A549 (cell line): ENCODE data around the gene SLC26A1. TPM values are rescaled to one million over a fixed set of nuclear protein-coding genes. Genes with fewer than 3 reads are reported as not detected.

Experiments used
- ATAC-seq, 2 experiments: fragments of 200-7000 bp in 1 of 2; fragments of >200 bp in 1 of 2; cut with Nextera tagmentation in 1 of 2; cut with Tn5 transposase in 1 of 2; 3 replicates each; pipeline versions ENCODE4 v1.8.0 to v1.9.1; 2018 to 2020; ENCODE audit warnings: mild to moderate bottlenecking in 1 of 2, moderate library complexity in 1 of 2
- CTCF ChIA-PET: fragments of 300-600 bp; sonication (Branson Sonifier 250); formaldehyde crosslinking; extraction: SDS; loops from one replicate; lab custom pipeline; 2021; ENCODE audit warnings: antibody characterized with exemption, inconsistent platforms; lab: Yijun Ruan, JAX
- POLR2A ChIA-PET: fragments of 350-600 bp; formaldehyde crosslinking; extraction: SDS; loops from one replicate; lab custom pipeline; 2021; ENCODE audit warnings: antibody characterized with exemption, inconsistent platforms; lab: Yijun Ruan, JAX
- DNase-seq, 2 experiments: peaks; one replicate each; pipeline versions ENCODE4 v3.0.0 to v3.0.0-alpha.2; 2011 to 2016; ENCODE audit warnings: low read depth in 1 of 2, low spot score in 1 of 2
- FAIRE-seq: peaks from 2 replicates; lab custom pipeline; 2011; peaks lifted over from hg19 to GRCh38; lab: Jason Lieb, UNC
- H3K27ac ChIP-seq, 2 experiments: fragments of >200 bp; sonication (Bioruptor Twin); formaldehyde crosslinking; 3 replicates each; pipeline ENCODE4 v1.5.1; 2016 to 2017
- H3K4me1 ChIP-seq: fragments of >200 bp; sonication (Bioruptor Twin); formaldehyde crosslinking; 3 replicates; pipeline ENCODE4 v1.6.1; 2016
- H3K4me2 ChIP-seq: fragments of >200 bp; sonication (Bioruptor Twin); formaldehyde crosslinking; 3 replicates; pipeline ENCODE4 v1.6.1; 2016
- H3K4me3 ChIP-seq: fragments of >200 bp; sonication (Bioruptor Twin); formaldehyde crosslinking; 3 replicates; pipeline ENCODE4 v1.5.1; 2016
- H3K9me3 ChIP-seq: fragments of >200 bp; sonication (Bioruptor Twin); formaldehyde crosslinking; 3 replicates; pipeline ENCODE4 v1.6.1; 2016
- ELK1 ChIP-seq: fragments of 150-350 bp; IDR thresholded peaks from 2 replicates; pipeline ENCODE4 v1.6.1; 2014; ENCODE audit warnings: low read depth, mild to moderate bottlenecking, low read length
- ESRRA ChIP-seq: fragments of 150-350 bp; IDR thresholded peaks from 2 replicates; pipeline ENCODE4 v1.6.1; 2014; ENCODE audit warnings: mild to moderate bottlenecking, low read length, borderline replicate concordance
- FOSL2 ChIP-seq, 2 experiments: fragments of 450-650 bp in 1 of 2; fragments of >200 bp in 1 of 2; sonication (Bioruptor Twin) in 1 of 2; formaldehyde crosslinking; IDR thresholded peaks; 2 replicates each; pipeline versions ENCODE4 v1.5.0 to v1.6.1; 2016 to 2020; ENCODE audit warnings: mild to moderate bottlenecking in 1 of 2, moderate library complexity in 1 of 2
- HEYL ChIP-seq: fragments of 250-450 bp; sonication (Bioruptor Pico); IDR thresholded peaks from 2 replicates; pipeline ENCODE4 v1.8.0; 2021; ENCODE audit warnings: mild to moderate bottlenecking, moderate library complexity
- KDM1A ChIP-seq: fragments of 200-600 bp; sonication (generic); IDR thresholded peaks from 2 replicates; pipeline ENCODE4 v1.6.1; 2016; ENCODE audit warnings: low read depth, mild to moderate bottlenecking
- MAZ ChIP-seq: fragments of 150-350 bp; IDR thresholded peaks from 2 replicates; pipeline ENCODE4 v1.6.1; 2014; ENCODE audit warnings: antibody characterized with exemption, low read depth, low read length, borderline replicate concordance
- NPAS2 ChIP-seq: fragments of 250-450 bp; sonication (Bioruptor Pico); IDR thresholded peaks from 2 replicates; pipeline ENCODE4 v1.8.0; 2022; ENCODE audit warnings: mild to moderate bottlenecking, moderate library complexity, borderline replicate concordance
- NR3C1 ChIP-seq: fragments of >200 bp; sonication (Bioruptor Twin); formaldehyde crosslinking; IDR thresholded peaks from 3 replicates; pipeline ENCODE4 v1.6.1; 2017
- PBX3 ChIP-seq: IDR thresholded peaks from 2 replicates; pipeline ENCODE4 v1.6.1; 2012
- RAD21 ChIP-seq, 2 experiments: fragments of >200 bp in 1 of 2; sonication (Bioruptor Twin) in 1 of 2; formaldehyde crosslinking in 1 of 2; IDR thresholded peaks in 1 of 2; conservative IDR thresholded peaks in 1 of 2; 2 replicates in 1 of 2; 3 replicates in 1 of 2; pipeline ENCODE4 v1.6.1; 2012 to 2018; ENCODE audit warnings: inconsistent platforms in 1 of 2
- RCOR1 ChIP-seq: fragments of 150-350 bp; IDR thresholded peaks from 2 replicates; pipeline ENCODE4 v1.6.1; 2014; ENCODE audit warnings: antibody characterized with exemption, low read length, low read depth
- RNF2 ChIP-seq: fragments of 200-600 bp; sonication (generic); IDR thresholded peaks from 2 replicates; pipeline ENCODE4 v1.6.1; 2016; ENCODE audit warnings: low read depth, mild to moderate bottlenecking, antibody characterized with exemption, moderate library complexity, borderline replicate concordance
- TP53 ChIP-seq: fragments of 250-450 bp; sonication (Bioruptor Pico); IDR thresholded peaks from 2 replicates; pipeline ENCODE4 v1.5.0; 2021; ENCODE audit warnings: mild to moderate bottlenecking, moderate library complexity
- WGBS: methylation state at CpG from one replicate; pipeline ENCODE4 v1.1.6; 2017; ENCODE audit errors: missing lambda C conversion rate; 5-methylcytosine and 5-hydroxymethylcytosine counted together
- polyA plus RNA-seq, 4 experiments: library from polyadenylated mRNA; depleted of rRNA in 3 of 4; stranded (reverse); fragments of >200 nt; fragmentation: RNase III in 1 of 4; extraction: RNeasy Plus Mini Kit Qiagen cat#74134 plus additional on column Dnase treatment in 1 of 4; gene quantifications; 2 replicates in 3 of 4; 3 replicates in 1 of 4; pipeline ENCODE4 v1.2.3, GENCODE V29; 2011 to 2017
- TF ChIP-seq, protein P1 (sequence below): fragments of >200 bp; sonication (Bioruptor Twin); formaldehyde crosslinking; IDR thresholded peaks from 3 replicates; pipeline ENCODE4 v1.5.1; 2016

SLC26A1 gene
- polyA plus RNA-seq, 2 of the 4 experiments (the other 2 are of a cell fraction) = 0.23 to 0.61 TPM

GRCh38 chr4:959338-960139 lies 33.7 kb downstream of the SLC26A1 start (continued):
- TF ChIP-seq ELK1 (no peak), NR3C1 (no peak)

DNA sequence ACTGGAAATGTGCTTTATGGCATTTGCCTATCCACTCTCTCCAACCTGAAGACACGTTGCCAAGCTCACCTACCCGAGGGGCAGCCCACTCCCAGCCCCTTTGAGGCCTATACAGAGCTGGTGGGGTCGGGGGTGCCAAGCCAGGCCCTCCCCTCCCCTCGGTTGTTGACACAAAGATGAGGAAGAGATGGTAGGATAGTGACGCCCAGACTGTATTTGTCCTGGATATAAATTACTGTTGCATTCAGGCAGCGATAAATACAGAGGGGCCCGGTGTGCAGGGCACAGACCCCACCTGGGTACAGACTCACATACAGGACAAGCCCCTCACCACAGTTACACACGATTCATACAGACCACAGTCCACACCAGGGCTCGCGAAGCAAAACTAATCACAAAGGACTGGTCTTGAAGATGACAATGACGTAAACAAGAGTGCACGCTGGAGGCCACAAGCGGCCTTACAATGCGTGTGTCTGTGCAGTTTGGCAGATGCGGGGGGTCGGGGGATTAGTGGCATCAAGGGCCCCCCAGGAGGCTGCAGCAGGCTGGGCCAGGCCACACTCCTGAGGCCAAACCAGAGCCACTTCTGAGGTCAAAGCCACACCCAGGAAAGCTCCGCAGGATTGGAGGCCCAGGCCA lies 34.4 kb downstream of the SLC26A1 start:
- H3K4me1 ChIP-seq = no peaks in the 10 kb centered on the region
- TF ChIP-seq PBX3 (no peak), HEYL (no peak), ESRRA (no peak), RCOR1 (no peak), TP53 (CRISPR knock-in tag) (no peak), FOSL2 (IDR thresholded peaks at IDR 0.05) (no peak), FOSL2 (CRISPR knock-in tag; IDR thresholded peaks at IDR 0.05) (no peak), RNF2 (no peak), MAZ (no peak), RAD21 (conservative IDR thresholded peaks at IDR 0.05 in 1 of 2, IDR thresholded peaks at IDR 0.05 in 1 of 2) (no peak), KDM1A (no peak)
- TF ChIP-seq, protein P1, sequence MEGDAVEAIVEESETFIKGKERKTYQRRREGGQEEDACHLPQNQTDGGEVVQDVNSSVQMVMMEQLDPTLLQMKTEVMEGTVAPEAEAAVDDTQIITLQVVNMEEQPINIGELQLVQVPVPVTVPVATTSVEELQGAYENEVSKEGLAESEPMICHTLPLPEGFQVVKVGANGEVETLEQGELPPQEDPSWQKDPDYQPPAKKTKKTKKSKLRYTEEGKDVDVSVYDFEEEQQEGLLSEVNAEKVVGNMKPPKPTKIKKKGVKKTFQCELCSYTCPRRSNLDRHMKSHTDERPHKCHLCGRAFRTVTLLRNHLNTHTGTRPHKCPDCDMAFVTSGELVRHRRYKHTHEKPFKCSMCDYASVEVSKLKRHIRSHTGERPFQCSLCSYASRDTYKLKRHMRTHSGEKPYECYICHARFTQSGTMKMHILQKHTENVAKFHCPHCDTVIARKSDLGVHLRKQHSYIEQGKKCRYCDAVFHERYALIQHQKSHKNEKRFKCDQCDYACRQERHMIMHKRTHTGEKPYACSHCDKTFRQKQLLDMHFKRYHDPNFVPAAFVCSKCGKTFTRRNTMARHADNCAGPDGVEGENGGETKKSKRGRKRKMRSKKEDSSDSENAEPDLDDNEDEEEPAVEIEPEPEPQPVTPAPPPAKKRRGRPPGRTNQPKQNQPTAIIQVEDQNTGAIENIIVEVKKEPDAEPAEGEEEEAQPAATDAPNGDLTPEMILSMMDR = no peak
- TF ChIP-seq, all 56 proteins: peak for 0
- Histone ChIP-seq H3K9me3 (no peaks in the 10 kb centered on the region), H3K4me3 (no peak overlapping the region), H3K27ac (no peak overlapping the region), H3K4me2 (no peak overlapping the region)
- POLR2A ChIA-PET = no interaction called here
- ATAC-seq = no peak
- FAIRE-seq = no peak
- WGBS = 78% methylated on average over 14 of the region's 17 CpGs
- DNase-seq = no peak
- CTCF ChIA-PET = no interaction called here

DNA sequence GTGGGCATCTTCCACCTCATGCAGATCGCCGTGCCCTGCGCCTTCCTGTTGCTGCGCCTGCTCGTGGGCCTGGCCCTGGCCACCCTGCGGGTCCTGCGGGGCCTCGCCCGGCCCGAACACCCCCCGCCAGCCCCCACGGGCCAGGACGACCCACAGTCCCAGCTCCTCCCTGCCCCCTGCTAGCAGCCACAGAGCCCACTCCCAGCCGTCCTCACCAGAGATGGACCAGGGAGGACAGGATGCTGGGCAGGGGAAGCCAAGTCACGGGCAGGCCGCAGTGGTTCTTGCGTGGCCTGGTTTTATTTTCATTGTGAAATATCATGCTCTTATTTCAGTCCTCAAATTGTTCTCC lies 34.9 kb downstream of the SLC26A1 start:
- Histone ChIP-seq H3K4me2 (no peak overlapping the region), H3K4me3 (no peak overlapping the region), H3K9me3 (no peaks in the 10 kb centered on the region), H3K27ac (no peak overlapping the region), H3K4me1 (no peaks in the 10 kb centered on the region)
- ATAC-seq (no peak), FAIRE-seq (no peak), DNase-seq (no peak)
- WGBS = 93% methylated on average over 4 of the region's 17 CpGs
- POLR2A ChIA-PET = no interaction called here
- CTCF ChIA-PET = no interaction called here
- TF ChIP-seq NPAS2 (CRISPR knock-in tag) = no peak
